Ectodermal cell (in vitro differentiated cells): ENCODE data around the gene RRAS.
A peak's percentile ranks its signal among the peaks of the same experiment; 100 is the strongest.
"Not testable (repeated sequence)": the region's sequence is repeated elsewhere in the genome, so short reads cannot be mapped to it uniquely, and the experiment has no call there.

Source experiments
- H3K27ac ChIP-seq: 2 replicates; pipeline ENCODE4 v1.7.0; 2013; ENCODE audit warnings: mild to moderate bottlenecking, low read depth, low read length; ENCODE audit not compliant: insufficient read depth, poor library complexity, severe bottlenecking
- H3K27me3 ChIP-seq: 2 replicates; pipeline ENCODE4 v1.7.0; 2013; ENCODE audit warnings: mild to moderate bottlenecking, low read length; ENCODE audit not compliant: insufficient read depth, control insufficient read depth, poor library complexity, severe bottlenecking
- H3K36me3 ChIP-seq: one replicate; pipeline ENCODE4 v1.7.0; 2013; ENCODE audit warnings: low read length; ENCODE audit not compliant: control insufficient read depth, insufficient read depth
- H3K4me1 ChIP-seq: one replicate; pipeline ENCODE4 v1.7.0; 2013; ENCODE audit warnings: low read length; ENCODE audit not compliant: control insufficient read depth, insufficient read depth
- H3K4me3 ChIP-seq: 2 replicates; pipeline ENCODE4 v1.7.0; 2013; ENCODE audit warnings: low read depth, low read length, control low read depth; ENCODE audit not compliant: insufficient read depth
- H3K9me3 ChIP-seq: 2 replicates; pipeline ENCODE4 v1.7.0; 2013; ENCODE audit warnings: mild to moderate bottlenecking, low read length, moderate library complexity; ENCODE audit not compliant: control insufficient read depth
- WGBS, 2 experiments: methylation state at CpG; one replicate each; pipeline ENCODE4 v1.1.7; 2013; ENCODE audit warnings: missing lambda C conversion rate in 2 of 2; 5-methylcytosine and 5-hydroxymethylcytosine counted together

Gene RRAS

GRCh38 chr19:49642492-49643035 is 2.6 kb upstream of the RRAS start:
- Histone ChIP-seq H3K4me3 (peak overlapping the region; percentile 82), H3K27me3 (peaks cover 4% of the 10 kb centered on the region), H3K4me1 (peaks cover 25% of the 10 kb centered on the region), H3K36me3 (peaks cover 19% of the 10 kb centered on the region), H3K9me3 (no peaks in the 10 kb centered on the region), H3K27ac (no peak overlapping the region)
- 14 to 16% methylated on average over 5 of the region's 5 CpGs for WGBS, 2 experiments

GRCh38 chr19:49641688-49642491 is 1.9 kb upstream of the RRAS start, which contains the start of gene SCAF1:
TSS of gene SCAF1 (plus strand) at chr19:49642209. CDS start at chr19:49645027, 2,818 bp downstream.
- Histone ChIP-seq H3K27me3 (peaks cover 4% of the 10 kb centered on the region), H3K27ac (peak within 1 kb of the TSS; percentile 99), H3K9me3 (no peaks in the 10 kb centered on the region), H3K4me3 (peak within 1 kb of the TSS; percentile 82), H3K4me1 (peaks cover 26% of the 10 kb centered on the region), H3K36me3 (peaks cover 13% of the 10 kb centered on the region)
- WGBS, 2 experiments, result 0% methylated on average over 87 of the region's 87 CpGs

GRCh38 chr19:49639401-49640112 is 386 bp downstream of the RRAS start:
- no peak overlapping the region for H3K27ac ChIP-seq

GRCh38 chr19:49637821-49638738 is 1.9 kb downstream of the RRAS start:
- peak overlapping the region; percentile 26 for H3K4me3 ChIP-seq
- WGBS, 2 experiments, result 17% methylated on average over 19 of the region's 19 CpGs
- H3K36me3 ChIP-seq, result no peaks in the 10 kb centered on the region
- H3K27ac ChIP-seq, result peak overlapping the region; percentile 17
- peaks cover 4% of the 10 kb centered on the region for H3K27me3 ChIP-seq
- H3K4me1 ChIP-seq, result peaks cover 36% of the 10 kb centered on the region
- no peaks in the 10 kb centered on the region for H3K9me3 ChIP-seq

More at GRCh38 chr19:49639401-49640112, 386 bp downstream of the RRAS start:
- peaks cover 4% of the 10 kb centered on the region for H3K27me3 ChIP-seq
- H3K9me3 ChIP-seq, result no peaks in the 10 kb centered on the region
- peaks cover 39% of the 10 kb centered on the region for H3K4me1 ChIP-seq
- WGBS, 2 experiments, result 6 to 7% methylated on average over 31 of the region's 31 CpGs
- H3K4me3 ChIP-seq, result peak overlapping the region; percentile 32
- H3K36me3 ChIP-seq, result no peaks in the 10 kb centered on the region

GRCh38 chr19:49636233-49636932 is 3.6 kb downstream of the RRAS start:
- Histone ChIP-seq H3K4me3 (no peak overlapping the region), H3K27me3 (peaks cover 4% of the 10 kb centered on the region), H3K9me3 (no peaks in the 10 kb centered on the region), H3K36me3 (no peaks in the 10 kb centered on the region), H3K27ac (peak overlapping the region; percentile 32), H3K4me1 (peaks cover 33% of the 10 kb centered on the region)
- whole genome bisulfite sequencing, 2 experiments, result 83 to 84% methylated on average over 30 of the region's 30 CpGs

GRCh38 chr19:49635530-49636232 is 4.3 kb downstream of the RRAS start:
- H3K9me3 ChIP-seq, result no peaks in the 10 kb centered on the region
- H3K36me3 ChIP-seq, result no peaks in the 10 kb centered on the region
- WGBS, 2 experiments, result 70 to 73% methylated on average over 24 of the region's 24 CpGs
- H3K4me3 ChIP-seq, result no peak overlapping the region
- peaks cover 4% of the 10 kb centered on the region for H3K27me3 ChIP-seq
- H3K27ac ChIP-seq, result peak overlapping the region; percentile 32
- H3K4me1 ChIP-seq, result peaks cover 37% of the 10 kb centered on the region

- not testable (repeated sequence) for H3K9me3 ChIP-seq, H3K36me3 ChIP-seq, H3K27ac ChIP-seq, H3K4me3 ChIP-seq, H3K27me3 ChIP-seq
- 89 to 91% methylated on average over 9 of the region's 9 CpGs for WGBS, 2 experiments
- peaks cover 24% of the 10 kb centered on the region for H3K4me1 ChIP-seq
These were observed 6.7 kb downstream of the RRAS start for GRCh38 chr19:49633273-49633672.

- Histone ChIP-seq H3K9me3 (no peaks in the 10 kb centered on the region), H3K4me3 (no peak overlapping the region), H3K4me1 (peaks cover 18% of the 10 kb centered on the region), H3K27me3 (no peaks in the 10 kb centered on the region), H3K36me3 (no peaks in the 10 kb centered on the region), H3K27ac (no peak overlapping the region)
- 89 to 93% methylated on average over 5 of the region's 5 CpGs for WGBS, 2 experiments
These were observed 7.4 kb downstream of the RRAS start for GRCh38 chr19:49632576-49632975.
